ENCODE data around the gene C11orf97. TPM values are rescaled to one million over a fixed set of nuclear protein-coding genes. Genes with fewer than 3 reads are reported as not detected.
A peak's percentile ranks its signal among the peaks of the same experiment; 100 is the strongest.

Gene C11orf97, protein sequence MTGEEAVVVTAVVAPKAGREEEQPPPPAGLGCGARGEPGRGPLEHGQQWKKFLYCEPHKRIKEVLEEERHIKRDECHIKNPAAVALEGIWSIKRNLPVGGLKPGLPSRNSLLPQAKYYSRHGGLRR
- total RNA-seq: not detected
- polyA plus RNA-seq: not detected

DNA sequence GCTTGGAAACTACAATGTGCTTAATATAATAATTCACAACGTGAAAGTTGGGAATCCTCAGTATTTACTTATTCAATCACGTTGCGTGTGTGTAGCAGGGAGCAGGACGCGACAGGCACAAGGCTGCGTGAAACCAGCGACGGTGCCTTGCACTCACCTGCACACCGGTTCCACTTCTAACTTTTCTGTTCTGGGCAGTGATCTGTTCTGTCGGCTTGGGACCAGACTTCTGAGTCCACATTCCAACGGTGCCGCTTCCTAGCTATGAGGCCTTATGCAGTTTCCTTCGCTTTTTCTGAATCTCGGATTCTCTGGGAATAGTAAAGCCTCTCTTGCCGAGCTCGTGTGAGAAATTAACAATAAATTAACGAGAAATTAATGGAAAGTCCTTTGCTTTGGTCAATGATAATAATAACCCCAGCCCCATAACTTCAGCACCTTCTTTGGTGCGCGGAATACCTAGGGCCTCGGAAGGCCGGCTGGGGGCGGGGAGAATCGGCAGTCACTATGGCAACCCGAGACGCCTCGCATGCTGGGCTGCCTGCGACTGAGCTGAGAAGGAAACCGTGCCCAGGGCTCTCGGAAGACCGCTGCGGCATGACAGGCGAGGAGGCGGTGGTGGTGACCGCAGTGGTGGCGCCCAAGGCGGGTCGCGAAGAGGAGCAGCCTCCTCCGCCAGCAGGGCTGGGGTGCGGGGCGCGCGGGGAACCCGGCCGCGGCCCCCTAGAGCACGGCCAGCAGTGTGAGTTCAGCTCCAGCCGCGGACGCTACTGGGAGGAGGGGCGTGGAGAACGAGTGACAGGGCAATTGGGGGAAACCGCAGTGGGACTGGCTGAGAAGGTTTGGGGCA lies at the start of gene C11orf97:
Gene C11orf97, plus strand, starts transcription at position 530 of the 850 bp plus-strand sequence. Its CDS starts 68 bp downstream, at position 598.
- no peaks in the 10 kb centered on the region for H3K36me3 Mint-ChIP-seq
- no peaks in the 10 kb centered on the region for H3K9me3 Mint-ChIP-seq
- peak within 1 kb of the TSS; percentile 40 for H3K4me3 ChIP-seq (ENCODE audit: low read length)
- peak; percentile 27 to 69 (median 46) for DNase-seq
- H3K27ac Mint-ChIP-seq: peak within 1 kb of the TSS in 7 of 8 donors; percentile 0 to 84 (median 71)
- peaks cover 16 to 19% (median 19%) of the 10 kb centered on the region in 3 donors for H3K4me1 Mint-ChIP-seq
- ChIA-PET POLR2A (interaction anchor here (0.6 to 1.0 kb wide), 3 partner anchors 8 to 43 kb away, joined by 3 to 6 read pairs (median 3); partner anchors contain the start of genes ANKRD49 and MRE11), CTCF (interaction anchor here (1.0 to 1.3 kb wide), 4 partner anchors 9 to 376 kb away, joined by 3 to 4 read pairs (median 4); no protein-coding TSS in a partner anchor)
- no peak within 1 kb of the TSS for H3K27ac ChIP-seq (ENCODE audit: low read depth, low read length)
- H3K27me3 ChIP-seq (ENCODE audit: insufficient read depth, low read length, poor library complexity, severe bottlenecking): peaks cover 4% of the 10 kb centered on the region
- H3K4me3 Mint-ChIP-seq: peak within 1 kb of the TSS; percentile 47 to 89 (median 80)
- H3K4me1 ChIP-seq (ENCODE audit: insufficient read depth, low read length): peaks cover 14% of the 10 kb centered on the region
- peaks cover 7 to 25% of the 10 kb centered on the region in 2 donors for H3K27me3 Mint-ChIP-seq
- H3K9me3 ChIP-seq (ENCODE audit: low read length): no peaks in the 10 kb centered on the region
- no peaks in the 10 kb centered on the region for H3K36me3 ChIP-seq (ENCODE audit: insufficient read depth, low read length)

DNA sequence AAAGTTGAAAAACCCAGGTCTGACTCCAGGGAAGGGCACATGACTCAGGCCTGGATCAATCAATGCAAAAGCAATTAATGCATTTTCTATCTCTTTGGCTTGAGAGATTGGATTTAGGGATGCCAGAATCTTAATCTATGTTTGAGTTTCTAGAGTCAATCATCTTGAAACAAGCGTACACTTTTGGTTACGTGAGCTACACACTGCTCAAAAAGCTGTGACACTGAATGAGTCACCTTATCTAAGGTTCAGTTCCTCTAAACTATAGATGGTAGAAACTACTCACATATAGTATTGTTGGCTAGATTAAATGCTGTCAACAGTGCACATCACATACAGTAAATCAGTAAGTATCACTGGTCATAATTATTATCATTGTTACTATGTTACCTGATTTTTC lies 42.8 kb upstream of the C11orf97 start:
- no peak for DNase-seq
- no peaks in the 10 kb centered on the region for H3K9me3 Mint-ChIP-seq
- Histone ChIP-seq H3K4me3 (ENCODE audit: low read length) (no peak overlapping the region), H3K4me1 (ENCODE audit: insufficient read depth, low read length) (peaks cover 8% of the 10 kb centered on the region), H3K9me3 (ENCODE audit: low read length) (no peaks in the 10 kb centered on the region), H3K27me3 (ENCODE audit: insufficient read depth, low read length, poor library complexity, severe bottlenecking) (no peaks in the 10 kb centered on the region), H3K36me3 (ENCODE audit: insufficient read depth, low read length) (peaks cover 7% of the 10 kb centered on the region), H3K27ac (ENCODE audit: low read depth, low read length) (no peak overlapping the region)
- no peak overlapping the region for H3K27ac Mint-ChIP-seq
- peaks cover 9 to 17% (median 17%) of the 10 kb centered on the region in 3 donors for H3K4me1 Mint-ChIP-seq
- ChIA-PET CTCF (no interaction called here), POLR2A (no interaction called here)
- no peak overlapping the region for H3K4me3 Mint-ChIP-seq
- H3K36me3 Mint-ChIP-seq: peaks cover 15 to 68% (median 34%) of the 10 kb centered on the region in 3 donors
- no peaks in the 10 kb centered on the region for H3K27me3 Mint-ChIP-seq

DNA sequence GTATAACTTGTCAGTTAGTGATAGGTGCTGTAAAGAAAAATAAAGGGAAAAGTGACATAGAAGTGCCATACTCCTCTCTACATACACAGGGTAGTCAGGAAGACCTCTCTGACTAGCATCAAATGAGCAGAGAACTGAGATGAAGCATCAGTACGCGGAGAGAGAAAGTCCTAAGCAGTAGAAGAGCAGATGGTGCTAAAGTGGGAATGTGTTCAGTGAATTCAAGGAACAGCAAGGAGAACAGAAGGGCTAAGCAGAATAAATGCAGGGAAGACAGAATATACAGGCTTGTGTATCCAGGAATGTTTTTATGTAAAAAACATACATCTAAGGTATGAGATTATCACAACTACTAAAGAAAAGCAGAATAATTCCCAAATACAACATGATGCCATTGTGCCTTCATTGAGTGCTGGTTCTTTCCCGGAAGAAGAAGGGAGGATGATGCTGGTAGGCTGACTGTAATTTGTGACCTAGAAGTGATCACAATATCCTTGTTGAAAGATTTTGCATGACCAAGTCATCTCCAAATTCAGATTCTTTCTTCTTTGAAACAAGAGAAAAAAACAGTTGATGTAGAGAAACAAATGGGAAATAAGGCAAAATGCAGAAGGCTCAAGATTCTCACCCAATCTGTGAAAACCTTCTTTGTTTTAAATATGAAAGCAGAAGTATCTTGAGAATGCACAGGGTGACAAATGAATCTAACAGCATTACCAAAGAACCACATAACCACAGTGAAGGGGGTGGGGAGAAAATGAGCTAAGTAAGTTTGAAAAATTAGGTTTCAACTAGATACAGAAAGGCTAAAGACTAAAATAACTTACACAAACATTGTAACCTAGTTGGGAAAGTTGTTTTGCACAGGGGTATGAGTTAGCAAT lies 39.1 kb upstream of the C11orf97 start:
- Histone ChIP-seq H3K4me3 (ENCODE audit: low read length) (peak overlapping the region; percentile 13), H3K27ac (ENCODE audit: low read depth, low read length) (no peak overlapping the region), H3K9me3 (ENCODE audit: low read length) (no peaks in the 10 kb centered on the region), H3K27me3 (ENCODE audit: insufficient read depth, low read length, poor library complexity, severe bottlenecking) (no peaks in the 10 kb centered on the region), H3K4me1 (ENCODE audit: insufficient read depth, low read length) (peaks cover 8% of the 10 kb centered on the region), H3K36me3 (ENCODE audit: insufficient read depth, low read length) (no peaks in the 10 kb centered on the region)
- Mint-ChIP-seq H3K4me3 (peak overlapping the region in 3 of 7 donors; percentile 28 to 39 (median 38)), H3K36me3 (peaks cover 9 to 69% (median 34%) of the 10 kb centered on the region in 3 donors), H3K4me1 (peaks cover 14 to 23% (median 20%) of the 10 kb centered on the region in 3 donors), H3K9me3 (no peaks in the 10 kb centered on the region), H3K27ac (peak overlapping the region; percentile 1 to 83 (median 60)), H3K27me3 (no peaks in the 10 kb centered on the region)
- POLR2A ChIA-PET: no interaction called here
- peak in 1 of 5 donors; percentile 19 for DNase-seq
- CTCF ChIA-PET: no interaction called here

DNA sequence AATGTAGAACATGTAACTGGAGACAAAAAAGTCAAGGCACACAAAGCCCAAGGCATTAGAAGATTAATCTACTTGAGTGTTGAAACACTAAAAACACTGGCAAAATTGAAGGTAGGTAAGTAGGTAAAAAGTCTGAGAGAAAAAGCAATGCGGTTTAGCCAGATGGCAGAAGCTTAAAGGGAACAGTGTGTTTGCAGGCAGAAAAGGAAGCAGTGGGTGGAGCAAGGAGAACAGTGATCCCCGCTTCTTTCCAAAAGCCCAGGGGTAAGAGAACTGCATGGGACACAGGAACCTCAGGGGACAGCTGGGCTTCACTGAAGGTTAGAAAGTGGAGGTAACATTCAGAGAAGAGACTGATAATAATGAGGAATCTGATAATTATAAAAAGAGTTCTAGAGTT lies 34.6 kb upstream of the C11orf97 start:
- Mint-ChIP-seq H3K9me3 (no peaks in the 10 kb centered on the region), H3K4me1 (peaks cover 13 to 22% (median 20%) of the 10 kb centered on the region in 3 donors), H3K27me3 (no peaks in the 10 kb centered on the region), H3K4me3 (no peak overlapping the region), H3K36me3 (peaks cover 16 to 77% (median 33%) of the 10 kb centered on the region in 3 donors), H3K27ac (peak overlapping the region in 3 of 8 donors; percentile 29 to 82 (median 39))
- H3K27ac ChIP-seq (ENCODE audit: low read depth, low read length): no peak overlapping the region
- DNase-seq: no peak
- H3K4me3 ChIP-seq (ENCODE audit: low read length): no peak overlapping the region
- peaks cover 6% of the 10 kb centered on the region for H3K36me3 ChIP-seq (ENCODE audit: insufficient read depth, low read length)
- POLR2A ChIA-PET: no interaction called here
- peaks cover 7% of the 10 kb centered on the region for H3K4me1 ChIP-seq (ENCODE audit: insufficient read depth, low read length)
- CTCF ChIA-PET: no interaction called here
- H3K27me3 ChIP-seq (ENCODE audit: insufficient read depth, low read length, poor library complexity, severe bottlenecking): no peaks in the 10 kb centered on the region
- no peaks in the 10 kb centered on the region for H3K9me3 ChIP-seq (ENCODE audit: low read length)

DNA sequence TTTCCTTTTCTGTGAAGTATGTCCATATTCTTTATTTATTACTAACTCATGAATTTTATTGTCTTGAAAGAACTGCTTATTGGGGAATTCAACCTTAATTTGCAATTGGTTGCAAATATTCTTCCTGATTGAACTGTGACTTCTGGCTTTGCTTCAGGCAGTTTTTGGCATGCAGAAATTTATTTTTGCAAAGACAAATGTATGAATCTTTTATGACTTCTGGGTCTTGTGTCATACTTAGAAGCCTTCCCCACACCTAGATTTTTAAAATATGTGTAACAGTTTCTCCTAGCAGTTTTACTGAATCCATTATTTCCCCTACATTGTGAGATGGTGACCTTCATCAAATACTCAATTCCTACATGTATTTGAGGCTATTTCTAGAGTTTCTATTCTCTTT lies 30.9 kb upstream of the C11orf97 start:
- Mint-ChIP-seq H3K9me3 (no peaks in the 10 kb centered on the region), H3K27ac (peak overlapping the region in 1 of 8 donors; percentile 1), H3K4me3 (no peak overlapping the region), H3K27me3 (no peaks in the 10 kb centered on the region), H3K4me1 (peaks cover 2 to 10% (median 4%) of the 10 kb centered on the region in 3 donors), H3K36me3 (peaks cover 12 to 80% (median 33%) of the 10 kb centered on the region in 3 donors)
- H3K4me1 ChIP-seq (ENCODE audit: insufficient read depth, low read length): no peaks in the 10 kb centered on the region
- POLR2A ChIA-PET: no interaction called here
- no peaks in the 10 kb centered on the region for H3K9me3 ChIP-seq (ENCODE audit: low read length)
- no peak overlapping the region for H3K27ac ChIP-seq (ENCODE audit: low read depth, low read length)
- peaks cover 12% of the 10 kb centered on the region for H3K36me3 ChIP-seq (ENCODE audit: insufficient read depth, low read length)
- CTCF ChIA-PET: no interaction called here
- H3K27me3 ChIP-seq (ENCODE audit: insufficient read depth, low read length, poor library complexity, severe bottlenecking): no peaks in the 10 kb centered on the region
- H3K4me3 ChIP-seq (ENCODE audit: low read length): no peak overlapping the region
- DNase-seq: no peak

DNA sequence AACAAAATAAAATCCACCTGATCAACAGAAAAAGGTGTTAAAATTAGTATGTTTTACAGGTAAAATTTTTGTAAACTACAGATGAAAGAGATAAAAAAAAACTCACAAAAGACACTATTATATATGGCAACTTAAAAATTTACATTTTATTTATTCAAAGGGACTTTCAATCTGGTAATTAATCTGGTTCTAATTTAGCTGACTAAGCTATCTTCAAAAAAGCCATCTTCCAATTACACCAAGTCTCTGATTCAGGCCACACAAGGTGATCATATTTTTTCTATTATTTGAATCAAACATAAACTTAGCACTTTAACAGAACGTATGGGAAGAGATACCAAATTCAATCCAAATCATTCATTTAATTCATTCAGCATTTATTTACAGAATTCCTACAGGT lies 26.2 kb upstream of the C11orf97 start:
- DNase-seq: no peak
- CTCF ChIA-PET: interaction anchor here (1.6 kb wide), 1 partner anchor 19 kb away, joined by 4 read pairs; no protein-coding TSS in a partner anchor
- peaks cover 32 to 84% (median 51%) of the 10 kb centered on the region in 3 donors for H3K36me3 Mint-ChIP-seq
- no peak overlapping the region for H3K27ac Mint-ChIP-seq
- H3K4me1 Mint-ChIP-seq: peaks cover 5 to 43% (median 9%) of the 10 kb centered on the region in 3 donors
- no peaks in the 10 kb centered on the region for H3K4me1 ChIP-seq (ENCODE audit: insufficient read depth, low read length)
- no peaks in the 10 kb centered on the region for H3K27me3 Mint-ChIP-seq
- H3K4me3 ChIP-seq (ENCODE audit: low read length): no peak overlapping the region
- POLR2A ChIA-PET: no interaction called here
- no peaks in the 10 kb centered on the region for H3K9me3 Mint-ChIP-seq
- no peaks in the 10 kb centered on the region for H3K27me3 ChIP-seq (ENCODE audit: insufficient read depth, low read length, poor library complexity, severe bottlenecking)
- H3K27ac ChIP-seq (ENCODE audit: low read depth, low read length): no peak overlapping the region
- no peaks in the 10 kb centered on the region for H3K9me3 ChIP-seq (ENCODE audit: low read length)
- H3K4me3 Mint-ChIP-seq: no peak overlapping the region
- peaks cover 23% of the 10 kb centered on the region for H3K36me3 ChIP-seq (ENCODE audit: insufficient read depth, low read length)

DNA sequence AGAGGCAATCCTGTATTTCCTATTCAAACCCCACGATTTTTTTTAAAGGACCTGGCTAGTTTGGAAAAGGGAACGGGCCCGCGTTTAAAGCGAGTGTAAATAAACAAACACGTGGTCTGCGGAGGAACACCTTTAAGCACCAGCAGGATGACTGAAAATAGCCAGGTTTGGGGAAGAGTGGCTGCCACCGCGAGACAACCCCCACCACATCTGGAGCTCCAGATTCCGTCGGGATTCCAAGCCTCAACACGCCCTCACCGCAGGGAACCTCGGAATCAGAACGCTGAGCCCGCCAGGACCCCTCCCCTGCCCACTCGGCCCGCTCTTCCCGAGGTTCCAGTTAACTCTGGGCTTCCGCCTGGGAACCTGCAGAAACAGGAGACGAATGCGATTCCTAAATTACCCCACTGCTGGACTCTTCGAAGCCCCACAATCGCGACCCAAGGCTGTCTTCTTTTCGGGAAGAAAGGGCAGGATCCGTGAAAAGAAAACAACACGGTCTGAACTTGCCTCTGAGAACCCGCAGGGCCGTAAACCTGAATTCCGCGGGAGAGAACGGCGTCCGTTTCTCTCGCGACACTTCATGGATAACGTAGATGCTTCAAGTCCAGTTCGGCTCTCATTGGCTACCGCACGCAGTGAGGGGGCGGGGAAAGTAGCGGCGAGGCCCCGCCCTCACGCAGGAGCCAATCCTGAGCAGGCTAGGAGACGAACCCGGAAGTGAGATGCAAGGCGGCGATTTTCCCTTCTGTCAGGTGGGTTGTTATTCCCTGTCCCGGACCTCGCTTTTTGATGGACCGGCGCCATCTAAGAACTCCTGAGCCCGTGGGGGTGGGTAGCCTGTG lies 18.8 kb upstream of the C11orf97 start, which contains the start of the genes ANKRD49 and MRE11:
Gene ANKRD49, plus strand, starts transcription at position 704 of the 845 bp plus-strand sequence. CDS start 2,710 bp downstream, outside the sequence.
Gene MRE11, minus strand, starts transcription at position 564 of the 845 bp plus-strand sequence. CDS start 1,043 bp downstream, outside the sequence.
- Mint-ChIP-seq H3K36me3 (peaks cover 8 to 52% (median 20%) of the 10 kb centered on the region in 3 donors), H3K27ac (peak within 1 kb of the TSS; percentile 84 to 99 (median 98)), H3K9me3 (no peaks in the 10 kb centered on the region), H3K4me3 (peak within 1 kb of the TSS; percentile 90 to 99 (median 96)), H3K4me1 (peaks cover 47 to 66% (median 55%) of the 10 kb centered on the region in 3 donors), H3K27me3 (no peaks in the 10 kb centered on the region)
- peak within 1 kb of the TSS; percentile 91 for H3K27ac ChIP-seq (ENCODE audit: low read depth, low read length)
- H3K36me3 ChIP-seq (ENCODE audit: insufficient read depth, low read length): peaks cover 24% of the 10 kb centered on the region
- H3K27me3 ChIP-seq (ENCODE audit: insufficient read depth, low read length, poor library complexity, severe bottlenecking): no peaks in the 10 kb centered on the region
- CTCF ChIA-PET: interaction anchor here (1.7 kb wide), 1 partner anchor 11 kb away, joined by 6 read pairs; no protein-coding TSS in a partner anchor
- DNase-seq: peak; percentile 92 to 98 (median 97)
- H3K4me3 ChIP-seq (ENCODE audit: low read length): peak within 1 kb of the TSS; percentile 84
- H3K9me3 ChIP-seq (ENCODE audit: low read length): no peaks in the 10 kb centered on the region
- peaks cover 31% of the 10 kb centered on the region for H3K4me1 ChIP-seq (ENCODE audit: insufficient read depth, low read length)
- POLR2A ChIA-PET: interaction anchor here (0.6 to 1.0 kb wide), 2 partner anchors 19 to 1099 kb away, joined by 3 read pairs; partner anchors contain the start of gene C11orf97

All from CD8-positive, alpha-beta memory T cell (primary cell).